Mesodermal cell (in vitro differentiated cells): ENCODE results near the gene PTER. TPM values are rescaled to one million over a fixed set of nuclear protein-coding genes. Genes with fewer than 3 reads are reported as not detected.

Experiments
- H3K27ac ChIP-seq: 2 replicates; pipeline ENCODE4 v1.7.0; 2013; ENCODE audit warnings: mild to moderate bottlenecking, low read depth, low read length, moderate library complexity; ENCODE audit not compliant: severe bottlenecking
- H3K36me3 ChIP-seq: 2 replicates; pipeline ENCODE4 v1.7.1; 2013; ENCODE audit warnings: mild to moderate bottlenecking, low read length, moderate library complexity; ENCODE audit not compliant: control insufficient read depth, insufficient read depth
- H3K4me1 ChIP-seq: one replicate; pipeline ENCODE4 v1.7.1; 2013; ENCODE audit warnings: mild to moderate bottlenecking, low read length; ENCODE audit not compliant: insufficient read depth, control insufficient read depth, poor library complexity, severe bottlenecking
- H3K4me3 ChIP-seq: 2 replicates; pipeline ENCODE4 v1.7.0; 2013; ENCODE audit warnings: low read length, control low read depth, mild to moderate bottlenecking; ENCODE audit not compliant: insufficient read depth, poor library complexity, severe bottlenecking; ENCODE audit errors: extremely low read depth
- H3K9me3 ChIP-seq: 2 replicates; pipeline ENCODE4 v1.7.1; 2013; ENCODE audit warnings: mild to moderate bottlenecking, low read length, moderate library complexity; ENCODE audit not compliant: control insufficient read depth
- WGBS, 2 experiments: methylation state at CpG; one replicate each; pipeline ENCODE4 v1.1.5; 2013; ENCODE audit warnings: missing lambda C conversion rate in 2 of 2; ENCODE audit not compliant: insufficient coverage in 2 of 2; 5-methylcytosine and 5-hydroxymethylcytosine counted together
- polyA plus RNA-seq, 2 experiments: library from polyadenylated mRNA; stranded (reverse); fragments of 50-300 nt; gene quantifications; one replicate each; pipeline ENCODE4 v1.2.3, GENCODE V29; 2013

PTER gene
- 6.4 TPM for polyA plus RNA-seq (2013, experiment 1 of 2)
- polyA plus RNA-seq (2013, experiment 2 of 2) = 7.1 TPM

DNA sequence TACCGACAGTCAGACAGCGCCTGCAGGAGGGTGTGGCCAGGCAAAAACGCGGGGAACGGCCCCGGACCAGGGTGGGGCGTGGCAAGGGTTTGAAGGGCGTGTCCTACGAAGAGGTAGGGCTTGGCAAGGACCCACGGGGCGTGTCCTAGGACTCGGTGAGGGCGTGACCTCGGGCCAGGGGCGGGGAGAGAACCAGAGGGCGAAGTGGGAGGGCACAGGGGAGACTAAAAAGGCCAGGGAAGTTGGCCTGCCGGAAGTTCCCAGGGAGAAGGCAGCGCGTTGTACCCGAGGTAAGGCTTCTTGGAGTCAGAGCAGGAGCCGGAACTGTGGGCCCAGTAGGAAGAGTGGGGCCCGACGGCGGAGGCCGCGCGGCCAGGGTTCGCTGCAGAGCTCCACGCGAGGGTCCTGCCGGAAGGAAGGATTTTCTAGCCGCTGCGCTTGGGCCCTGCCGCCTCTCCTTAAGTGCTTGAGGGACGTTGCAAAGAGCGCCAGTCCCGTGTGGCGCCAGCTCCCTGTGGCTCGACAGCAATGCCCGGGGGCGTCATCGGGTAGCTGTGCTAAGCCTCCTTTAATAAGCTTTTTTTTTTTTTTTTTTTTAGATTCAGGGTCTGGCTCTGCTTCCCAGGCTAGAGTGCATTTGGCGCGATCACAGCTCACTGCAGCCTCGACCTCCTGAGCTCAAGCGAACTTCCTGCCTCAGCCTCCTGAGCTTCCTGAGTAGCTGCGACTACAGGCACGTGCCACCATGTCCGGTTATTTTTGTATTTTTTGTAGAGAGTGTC lies at the start of gene PTER:
PTER (plus strand) TSS at position 253 of the 782 bp plus-strand sequence. CDS start 47,375 bp downstream, outside the sequence.
- peak within 1 kb of the TSS; percentile 44 for H3K4me3 ChIP-seq
- WGBS, 2 experiments = 18 to 20% methylated on average over 44 to 49 of the region's 49 CpGs
- peak within 1 kb of the TSS; percentile 76 for H3K27ac ChIP-seq
- H3K36me3 ChIP-seq = no peaks in the 10 kb centered on the region
- no peaks in the 10 kb centered on the region for H3K9me3 ChIP-seq
- H3K4me1 ChIP-seq = peaks cover 4% of the 10 kb centered on the region

DNA sequence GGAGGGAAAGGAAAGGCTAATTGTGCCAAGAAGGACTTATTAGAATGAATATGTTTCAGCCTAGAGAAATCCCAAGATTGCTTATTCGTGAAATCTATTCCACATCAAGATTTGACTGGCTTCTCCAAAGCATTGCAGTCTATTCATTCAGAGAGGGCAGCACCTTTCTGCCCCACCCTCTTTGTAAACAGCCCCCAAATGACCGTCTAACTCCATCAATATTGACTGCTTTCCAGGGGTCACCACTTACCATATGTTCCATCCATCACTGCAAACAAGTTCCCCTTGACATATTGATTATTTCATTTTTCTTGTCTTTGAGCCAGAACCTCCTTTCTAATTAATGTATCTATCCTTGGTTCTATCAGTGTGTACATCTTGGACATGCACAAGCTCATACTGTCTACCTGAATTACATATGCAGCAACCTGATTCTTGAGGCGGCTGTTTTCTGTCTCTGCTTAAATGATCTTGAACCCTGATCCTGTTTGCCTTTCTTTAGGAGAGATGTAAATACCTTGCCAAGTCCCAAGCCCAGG lies 44.2 kb upstream of the PTER start:
- Histone ChIP-seq H3K27ac (no peak overlapping the region), H3K36me3 (no peaks in the 10 kb centered on the region), H3K9me3 (no peaks in the 10 kb centered on the region), H3K4me3 (no peak overlapping the region), H3K4me1 (no peaks in the 10 kb centered on the region)
- 75 to 84% methylated on average over 2 to 3 of the region's 3 CpGs for WGBS, 2 experiments

DNA sequence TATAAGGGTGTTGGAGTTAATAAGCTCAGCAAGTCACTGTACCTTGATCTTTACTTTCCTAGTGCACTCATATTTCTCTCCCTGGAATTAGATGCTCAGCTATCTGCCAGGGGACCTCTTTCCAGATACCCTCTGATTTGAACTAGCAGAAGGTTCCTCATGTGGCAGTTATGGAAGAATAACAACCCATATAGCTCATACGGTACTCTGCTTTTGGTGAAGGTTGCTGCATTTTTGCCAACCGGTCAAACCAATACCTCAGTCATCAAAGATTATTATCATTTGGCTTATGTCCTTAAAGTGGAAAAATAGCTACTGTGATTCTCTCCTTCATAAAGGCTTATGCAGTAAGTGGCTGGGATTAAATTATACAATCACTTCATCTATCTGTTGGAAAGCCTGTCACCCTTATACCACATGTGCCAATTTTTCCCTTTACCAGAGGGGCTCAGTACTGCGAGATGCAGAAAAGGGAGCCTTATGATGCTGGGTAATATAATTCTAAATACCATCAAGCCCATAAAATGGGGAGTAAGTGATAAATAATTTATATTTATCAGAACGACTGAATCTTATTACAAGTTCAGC lies 43.4 kb upstream of the PTER start:
- Histone ChIP-seq H3K4me1 (no peaks in the 10 kb centered on the region), H3K27ac (no peak overlapping the region), H3K4me3 (no peak overlapping the region), H3K36me3 (no peaks in the 10 kb centered on the region), H3K9me3 (no peaks in the 10 kb centered on the region)
- no CpG with 5 or more reads among the region's 4 CpGs for WGBS, 2 experiments

DNA sequence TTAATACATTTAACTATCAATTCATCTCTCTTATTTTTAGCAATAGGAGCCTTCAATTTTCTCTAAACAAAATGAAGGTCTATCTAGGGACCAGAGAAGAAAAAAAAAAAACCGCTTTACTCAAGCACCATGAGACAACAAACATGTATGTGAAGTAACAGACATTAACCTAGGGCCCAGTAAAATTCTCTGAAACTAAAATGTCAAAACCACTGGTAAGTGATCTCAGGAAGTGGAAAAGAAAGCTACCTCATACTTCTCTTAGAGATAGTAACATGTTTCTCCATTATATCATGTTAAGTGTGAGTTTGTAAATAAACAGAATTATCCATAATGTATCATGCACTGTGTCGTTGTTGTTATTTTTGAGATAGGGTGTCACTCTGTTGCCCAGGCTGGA lies 35.4 kb upstream of the PTER start:
- Histone ChIP-seq H3K4me1 (no peaks in the 10 kb centered on the region), H3K27ac (no peak overlapping the region), H3K4me3 (no peak overlapping the region), H3K36me3 (no peaks in the 10 kb centered on the region), H3K9me3 (no peaks in the 10 kb centered on the region)
- no CpG with 5 or more reads among the region's 2 CpGs for WGBS, 2 experiments

GRCh38 chr10:16408379-16408778 lies 28.4 kb upstream of the PTER start:
- no peak overlapping the region for H3K27ac ChIP-seq
- no peaks in the 10 kb centered on the region for H3K9me3 ChIP-seq
- H3K4me1 ChIP-seq = no peaks in the 10 kb centered on the region
- 84 to 100% methylated on average over 1 to 2 of the region's 3 CpGs for WGBS, 2 experiments
- H3K36me3 ChIP-seq = no peaks in the 10 kb centered on the region
- no peak overlapping the region for H3K4me3 ChIP-seq

DNA sequence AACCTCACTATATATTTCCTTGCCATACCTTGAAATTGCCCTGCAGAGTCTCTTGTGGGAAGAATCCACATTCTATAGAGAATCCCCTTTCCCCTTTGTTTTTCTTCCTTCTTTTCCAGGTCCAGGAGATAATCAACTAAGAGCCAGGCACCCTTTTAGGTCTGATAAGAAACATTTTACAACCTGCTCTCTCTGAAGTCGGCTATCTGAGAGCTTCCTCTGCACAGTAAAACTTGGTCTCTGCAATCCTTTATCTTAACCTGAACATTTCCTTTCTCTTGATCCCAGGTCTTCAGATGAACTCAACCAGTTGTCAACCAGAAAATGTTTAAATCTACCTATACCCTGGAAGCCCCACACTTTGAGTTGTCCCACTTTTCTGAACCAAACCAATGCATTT lies 19.5 kb upstream of the PTER start:
- no peaks in the 10 kb centered on the region for H3K36me3 ChIP-seq
- H3K27ac ChIP-seq = peak overlapping the region; percentile 29
- WGBS, 2 experiments = 77 to 90% methylated on average over 1 of the region's 1 CpG

GRCh38 chr10:16423599-16423998 lies 13.2 kb upstream of the PTER start:
- H3K36me3 ChIP-seq = no peaks in the 10 kb centered on the region
- no peak overlapping the region for H3K4me3 ChIP-seq
- 84 to 100% methylated on average over 2 to 3 of the region's 3 CpGs for WGBS, 2 experiments
- no peak overlapping the region for H3K27ac ChIP-seq
- no peaks in the 10 kb centered on the region for H3K4me1 ChIP-seq
- H3K9me3 ChIP-seq = no peaks in the 10 kb centered on the region

More for the DNA sequence above, 19.5 kb upstream of the PTER start:
- Histone ChIP-seq H3K9me3 (no peaks in the 10 kb centered on the region), H3K4me3 (no peak overlapping the region), H3K4me1 (no peaks in the 10 kb centered on the region)

GRCh38 chr10:16425449-16425848 lies 11.4 kb upstream of the PTER start:
- H3K4me1 ChIP-seq = no peaks in the 10 kb centered on the region
- 100% methylated on average over 2 to 3 of the region's 3 CpGs for WGBS, 2 experiments
- H3K4me3 ChIP-seq = no peak overlapping the region
- no peaks in the 10 kb centered on the region for H3K36me3 ChIP-seq
- H3K27ac ChIP-seq = no peak overlapping the region
- no peaks in the 10 kb centered on the region for H3K9me3 ChIP-seq

DNA sequence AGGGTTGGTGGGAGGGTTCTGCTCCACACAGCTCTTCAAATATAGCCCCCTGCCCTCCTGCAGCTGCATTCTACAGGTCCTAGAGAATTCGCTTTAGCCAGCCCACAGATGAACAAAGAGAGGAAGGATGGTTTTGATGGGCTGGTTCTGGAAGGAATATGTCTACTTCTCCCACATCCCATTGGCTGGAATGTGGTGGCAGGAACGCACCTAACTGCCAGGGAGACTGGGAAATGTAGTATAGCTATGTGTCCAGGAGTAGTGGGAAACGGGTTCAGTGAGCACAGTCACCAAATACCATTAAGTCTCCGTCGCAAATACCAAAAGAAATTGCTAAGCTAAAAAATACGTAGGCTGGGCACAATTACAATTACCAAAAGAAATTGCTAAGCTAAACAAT lies 7.3 kb upstream of the PTER start:
- no peak overlapping the region for H3K27ac ChIP-seq
- no peak overlapping the region for H3K4me3 ChIP-seq
- no peaks in the 10 kb centered on the region for H3K4me1 ChIP-seq
- H3K9me3 ChIP-seq = no peaks in the 10 kb centered on the region
- H3K36me3 ChIP-seq = no peaks in the 10 kb centered on the region
- WGBS, 2 experiments = 79 to 100% methylated on average over 1 to 2 of the region's 6 CpGs

- no peaks in the 10 kb centered on the region for H3K9me3 ChIP-seq
- 10 to 13% methylated on average over 7 of the region's 9 CpGs for WGBS, 2 experiments
- no peaks in the 10 kb centered on the region for H3K36me3 ChIP-seq
- peaks cover 4% of the 10 kb centered on the region for H3K4me1 ChIP-seq
- no peak overlapping the region for H3K27ac ChIP-seq
- H3K4me3 ChIP-seq = peak overlapping the region; percentile 44
These were observed 448 bp upstream of the PTER start for GRCh38 chr10:16436367-16436757.

- H3K9me3 ChIP-seq = no peaks in the 10 kb centered on the region
- H3K36me3 ChIP-seq = no peaks in the 10 kb centered on the region
- WGBS, 2 experiments = 98 to 100% methylated on average over 4 to 5 of the region's 5 CpGs
- peaks cover 4% of the 10 kb centered on the region for H3K4me1 ChIP-seq
- H3K27ac ChIP-seq = no peak overlapping the region
- peak overlapping the region; percentile 44 for H3K4me3 ChIP-seq
These were observed 707 bp downstream of the PTER start for GRCh38 chr10:16437540-16437894.
